NCI-H345 treated with DMSO at 0.1 percent for 48 hours (cell line): ENCODE measurements around the gene JAML.

Source experiments
- DNase-seq: peaks from one replicate; lab custom pipeline; 2025; ENCODE audit not compliant: unreplicated experiment; lab: John Stamatoyannopoulos, UW

JAML gene

GRCh38 chr11:118216621-118217481 is 8.0 kb downstream of the JAML start:
- DNase-seq: no peak

GRCh38 chr11:118215765-118216164 is 9.0 kb downstream of the JAML start:
- no peak for DNase-seq

DNA sequence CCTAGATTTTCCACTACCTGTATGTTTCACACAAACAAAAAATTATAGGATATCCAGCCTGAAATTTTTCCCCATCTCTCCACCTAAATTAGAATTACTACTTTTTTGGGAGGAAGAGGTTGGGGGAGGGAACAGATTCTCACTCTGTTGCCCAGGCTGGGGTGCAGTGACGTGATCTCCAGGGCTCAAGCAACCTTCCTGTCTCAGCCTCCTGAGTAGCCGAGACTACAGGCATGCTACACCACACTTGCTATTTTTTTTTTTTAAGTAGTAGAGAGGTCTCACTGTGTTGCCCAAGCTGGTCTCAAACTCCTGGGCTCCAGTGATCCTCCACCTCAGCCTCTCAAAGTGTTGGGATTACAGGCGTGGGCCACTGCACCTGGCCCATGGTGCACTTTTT is 9.5 kb downstream of the JAML start:
- no peak for DNase-seq

- DNase-seq: no peak
Observed at GRCh38 chr11:118214210-118214914, 10.4 kb downstream of the JAML start.

- DNase-seq: no peak
Observed at GRCh38 chr11:118213781-118214180, 11.0 kb downstream of the JAML start.

DNA sequence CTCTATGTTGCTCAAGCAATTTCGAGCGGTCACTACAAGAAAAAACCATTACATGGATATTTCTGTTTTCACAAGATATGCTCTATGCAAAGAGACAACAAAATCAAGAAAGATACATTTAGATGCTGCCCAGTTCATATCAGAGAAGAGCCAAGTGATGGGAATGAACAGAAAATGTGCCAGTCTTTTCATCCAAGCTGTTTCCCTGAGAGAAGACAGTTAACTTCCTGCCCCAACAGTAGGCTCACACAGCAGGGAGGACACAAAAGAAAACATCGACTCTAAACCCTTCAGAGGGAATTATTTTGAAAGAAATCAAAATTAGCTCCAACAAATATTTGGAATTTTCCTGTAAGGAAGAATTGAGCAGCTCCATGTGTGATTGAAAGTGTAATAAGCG is 11.6 kb downstream of the JAML start:
- no peak for DNase-seq

GRCh38 chr11:118212781-118213191 is 12.0 kb downstream of the JAML start:
- no peak for DNase-seq

- DNase-seq: no peak
Observed at GRCh38 chr11:118212131-118212725, 12.6 kb downstream of the JAML start.

DNA sequence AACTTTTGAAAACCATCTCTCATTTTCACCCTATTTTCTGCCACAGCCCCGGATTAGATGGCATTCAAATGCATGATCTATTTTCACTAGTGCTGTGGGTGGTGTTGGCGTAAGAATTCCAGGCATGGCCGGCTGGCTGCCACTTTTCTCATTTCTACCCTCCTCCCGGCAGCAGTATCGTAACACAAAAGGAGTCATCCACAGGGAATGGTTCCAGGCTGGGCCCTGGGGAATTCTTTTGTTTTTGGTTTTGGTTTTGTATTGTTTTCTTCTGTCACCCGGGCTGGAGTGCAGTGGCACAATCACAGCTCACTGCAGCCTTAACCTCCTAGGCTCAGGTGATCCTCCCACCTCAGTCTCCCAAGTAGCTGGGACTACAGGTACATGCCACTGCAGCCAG is 13.8 kb downstream of the JAML start:
- DNase-seq: peak; percentile 6

GRCh38 chr11:118210323-118210722 is 14.5 kb downstream of the JAML start:
- no peak for DNase-seq

- no peak for DNase-seq
Observed at GRCh38 chr11:118209033-118209432, 15.8 kb downstream of the JAML start.

GRCh38 chr11:118207079-118207478 is 17.7 kb downstream of the JAML start:
- DNase-seq: no peak

- no peak for DNase-seq
Observed at GRCh38 chr11:118206391-118207031, 18.3 kb downstream of the JAML start.

- no peak for DNase-seq
Observed at GRCh38 chr11:118205606-118206378, 19.0 kb downstream of the JAML start.

GRCh38 chr11:118202599-118203422 is 22.0 kb downstream of the JAML start:
- DNase-seq: no peak

DNA sequence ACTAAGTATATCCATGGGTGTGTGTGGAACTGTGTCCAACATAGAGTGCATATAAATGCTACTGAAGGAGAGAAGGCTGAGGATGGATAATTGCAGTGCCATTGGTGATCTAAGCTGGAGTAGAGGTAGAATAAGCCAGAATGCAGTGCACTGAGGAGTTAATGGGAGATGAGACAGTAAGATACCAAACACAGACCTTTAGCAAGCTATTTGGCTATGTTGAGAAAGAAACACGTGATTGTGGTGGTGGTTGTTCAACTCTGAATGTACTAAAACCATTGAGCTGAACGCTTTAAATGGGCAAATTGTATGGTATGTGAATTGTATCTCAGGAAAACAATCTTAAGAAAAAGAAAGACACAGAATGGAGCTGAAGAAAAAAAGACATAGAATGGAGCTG is 22.8 kb downstream of the JAML start:
- no peak for DNase-seq

GRCh38 chr11:118200901-118201680 is 23.7 kb downstream of the JAML start:
- no peak for DNase-seq

DNA sequence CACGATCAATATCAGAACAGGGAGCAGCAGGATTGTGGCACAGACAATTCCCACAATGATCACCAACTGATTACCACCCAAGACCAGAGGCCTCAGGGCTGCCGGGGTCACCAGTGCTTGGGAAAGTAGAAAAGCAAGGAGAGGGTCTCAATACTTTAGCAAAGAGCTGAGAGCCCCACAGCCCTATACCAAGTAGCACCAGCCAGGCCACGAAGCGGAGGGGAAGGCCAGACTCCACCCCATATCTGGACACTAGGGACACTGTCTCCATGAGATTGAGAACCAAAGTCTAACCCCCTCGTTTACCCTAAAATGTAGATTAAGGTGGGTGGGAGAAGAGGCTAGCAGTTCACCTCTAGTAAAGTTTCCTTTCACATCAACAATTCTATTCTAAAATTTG is 24.3 kb downstream of the JAML start:
- DNase-seq: no peak

DNA sequence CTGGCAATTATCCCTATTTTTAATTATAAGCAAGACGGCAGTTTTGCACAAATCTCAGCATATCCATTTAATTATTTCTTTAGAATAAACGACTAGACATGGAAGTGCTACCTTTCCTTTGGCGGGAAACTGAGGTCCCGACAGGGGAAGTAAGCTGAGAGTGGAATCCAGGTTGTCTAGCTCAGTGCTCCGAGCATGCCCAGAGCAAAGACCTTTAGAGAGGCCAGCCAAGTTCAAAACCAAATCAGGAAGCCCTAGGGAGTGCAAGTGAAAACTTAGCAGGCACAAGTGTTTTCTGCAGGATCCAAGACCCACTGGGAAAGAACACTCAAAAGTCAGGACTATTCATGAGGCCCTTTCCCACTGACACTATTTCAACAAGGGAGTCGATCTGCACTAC is 25.7 kb downstream of the JAML start:
- no peak for DNase-seq
